Smooth muscle cell (in vitro differentiated cells): ENCODE data around the gene MICAL2. TPM values are rescaled to one million over a fixed set of nuclear protein-coding genes. Genes with fewer than 3 reads are reported as not detected.

ENCODE experiments used
- DNase-seq: peaks from one replicate; lab custom pipeline; 2025; ENCODE audit not compliant: unreplicated experiment; lab: John Stamatoyannopoulos, UW
- H2AFZ ChIP-seq: fragments of 200-600 bp; sonication (generic); 2 replicates; pipeline ENCODE4 v1.6.0; 2016; ENCODE audit warnings: antibody characterized with exemption, low read depth, mild to moderate bottlenecking
- H3F3A ChIP-seq: fragments of 200-600 bp; sonication (generic); 2 replicates; pipeline ENCODE4 v1.6.0; 2017; ENCODE audit warnings: antibody characterized with exemption, low read depth
- H3K27ac ChIP-seq: fragments of 200-600 bp; sonication (generic); 2 replicates; pipeline ENCODE4 v1.5.1; 2016; ENCODE audit warnings: low read depth, mild to moderate bottlenecking
- H3K27me3 ChIP-seq: fragments of 200-600 bp; sonication (generic); 2 replicates; pipeline ENCODE4 v1.6.1; 2016; ENCODE audit warnings: low read depth, mild to moderate bottlenecking
- H3K36me3 ChIP-seq: fragments of 200-600 bp; sonication (generic); 2 replicates; pipeline ENCODE4 v1.5.1; 2016; ENCODE audit warnings: low read depth
- H3K4me1 ChIP-seq: fragments of 200-600 bp; sonication (generic); 2 replicates; pipeline ENCODE4 v1.5.1; 2016; ENCODE audit warnings: low read depth
- H3K4me2 ChIP-seq: fragments of 200-600 bp; sonication (generic); 2 replicates; pipeline ENCODE4 v1.6.0; 2016; ENCODE audit warnings: mild to moderate bottlenecking
- H3K4me3 ChIP-seq: fragments of 200-600 bp; sonication (generic); 2 replicates; pipeline ENCODE4 v1.5.1; 2016; ENCODE audit warnings: mild to moderate bottlenecking
- H3K79me2 ChIP-seq: fragments of 200-600 bp; sonication (generic); 2 replicates; pipeline ENCODE4 v1.6.0; 2016; ENCODE audit warnings: low read depth, mild to moderate bottlenecking
- H3K9ac ChIP-seq: fragments of 200-600 bp; sonication (generic); 2 replicates; pipeline ENCODE4 v1.6.0; 2016; ENCODE audit warnings: low read depth
- H3K9me3 ChIP-seq: fragments of 200-600 bp; sonication (generic); replicated peaks from 2 replicates; pipeline ENCODE4 v1.5.1; 2016; ENCODE audit warnings: low read depth
- H4K20me1 ChIP-seq: fragments of 200-600 bp; sonication (generic); 2 replicates; pipeline ENCODE4 v1.6.0; 2016; ENCODE audit warnings: low read depth
- WGBS: methylation state at CpG from one replicate; pipeline ENCODE4 v1.1.7; 2016; ENCODE audit warnings: low lambda C conversion rate; 5-methylcytosine and 5-hydroxymethylcytosine counted together
- polyA plus RNA-seq: library from polyadenylated mRNA; unstranded; fragments of >200 nt; fragmentation: Nextera tagmentation; extraction: Ambion mirVana; gene quantifications from 2 replicates; pipeline ENCODE4 v1.2.1, GENCODE V29; 2016
- total RNA-seq: library from RNA; depleted of rRNA; stranded (reverse); fragments of >200 nt; gene quantifications from 2 replicates; pipeline ENCODE4 v1.2.3, GENCODE V29; 2014
- TF ChIP-seq, protein P1 (sequence below): fragments of 200-600 bp; sonication (generic); IDR thresholded peaks from 2 replicates; pipeline ENCODE4 v1.5.1; 2017; ENCODE audit warnings: borderline replicate concordance, mild to moderate bottlenecking, antibody characterized with exemption; ENCODE audit not compliant: insufficient read depth, poor library complexity, severe bottlenecking

MICAL2 gene
- total and polyA plus RNA-seq, 2 experiments from 2014 or later = 161 to 287 TPM

DNA sequence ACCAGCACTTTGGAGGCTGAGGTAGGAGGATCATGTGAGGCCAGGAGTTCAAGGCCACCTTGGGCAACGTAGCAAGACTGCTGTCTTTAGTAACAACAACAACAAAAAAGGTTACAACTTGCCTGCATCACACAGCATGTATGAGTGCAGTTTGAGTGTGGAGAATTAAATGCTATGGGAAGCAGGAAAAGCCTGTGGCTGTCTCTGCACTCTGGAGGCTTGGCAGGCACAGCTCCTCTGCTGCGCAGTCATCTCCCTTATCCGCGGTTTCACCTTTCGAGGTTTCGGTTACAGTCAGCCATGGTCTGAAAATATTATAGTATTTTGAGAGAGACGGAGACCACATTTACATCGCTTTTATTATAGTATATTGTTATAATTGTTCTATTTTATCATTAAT is 2.9 kb downstream of the MICAL2 start:
- Histone ChIP-seq H3K4me2 (peak overlapping the region; percentile 95), H3K36me3 (no peaks in the 10 kb centered on the region), H4K20me1 (peaks cover 48% of the 10 kb centered on the region), H3K27me3 (no peaks in the 10 kb centered on the region), H3F3A (peaks cover 21% of the 10 kb centered on the region), H3K79me2 (peaks cover 78% of the 10 kb centered on the region), H3K27ac (peak overlapping the region; percentile 87), H3K9ac (peak overlapping the region; percentile 87), H3K4me3 (peak overlapping the region; percentile 88), H3K4me1 (peaks cover 15% of the 10 kb centered on the region), H2AFZ (no peak overlapping the region), H3K9me3 (no peaks in the 10 kb centered on the region)
- no peak for DNase-seq
- TF ChIP-seq, protein P1, sequence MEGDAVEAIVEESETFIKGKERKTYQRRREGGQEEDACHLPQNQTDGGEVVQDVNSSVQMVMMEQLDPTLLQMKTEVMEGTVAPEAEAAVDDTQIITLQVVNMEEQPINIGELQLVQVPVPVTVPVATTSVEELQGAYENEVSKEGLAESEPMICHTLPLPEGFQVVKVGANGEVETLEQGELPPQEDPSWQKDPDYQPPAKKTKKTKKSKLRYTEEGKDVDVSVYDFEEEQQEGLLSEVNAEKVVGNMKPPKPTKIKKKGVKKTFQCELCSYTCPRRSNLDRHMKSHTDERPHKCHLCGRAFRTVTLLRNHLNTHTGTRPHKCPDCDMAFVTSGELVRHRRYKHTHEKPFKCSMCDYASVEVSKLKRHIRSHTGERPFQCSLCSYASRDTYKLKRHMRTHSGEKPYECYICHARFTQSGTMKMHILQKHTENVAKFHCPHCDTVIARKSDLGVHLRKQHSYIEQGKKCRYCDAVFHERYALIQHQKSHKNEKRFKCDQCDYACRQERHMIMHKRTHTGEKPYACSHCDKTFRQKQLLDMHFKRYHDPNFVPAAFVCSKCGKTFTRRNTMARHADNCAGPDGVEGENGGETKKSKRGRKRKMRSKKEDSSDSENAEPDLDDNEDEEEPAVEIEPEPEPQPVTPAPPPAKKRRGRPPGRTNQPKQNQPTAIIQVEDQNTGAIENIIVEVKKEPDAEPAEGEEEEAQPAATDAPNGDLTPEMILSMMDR = no peak
- WGBS = 79% methylated on average over 8 of the region's 8 CpGs

DNA sequence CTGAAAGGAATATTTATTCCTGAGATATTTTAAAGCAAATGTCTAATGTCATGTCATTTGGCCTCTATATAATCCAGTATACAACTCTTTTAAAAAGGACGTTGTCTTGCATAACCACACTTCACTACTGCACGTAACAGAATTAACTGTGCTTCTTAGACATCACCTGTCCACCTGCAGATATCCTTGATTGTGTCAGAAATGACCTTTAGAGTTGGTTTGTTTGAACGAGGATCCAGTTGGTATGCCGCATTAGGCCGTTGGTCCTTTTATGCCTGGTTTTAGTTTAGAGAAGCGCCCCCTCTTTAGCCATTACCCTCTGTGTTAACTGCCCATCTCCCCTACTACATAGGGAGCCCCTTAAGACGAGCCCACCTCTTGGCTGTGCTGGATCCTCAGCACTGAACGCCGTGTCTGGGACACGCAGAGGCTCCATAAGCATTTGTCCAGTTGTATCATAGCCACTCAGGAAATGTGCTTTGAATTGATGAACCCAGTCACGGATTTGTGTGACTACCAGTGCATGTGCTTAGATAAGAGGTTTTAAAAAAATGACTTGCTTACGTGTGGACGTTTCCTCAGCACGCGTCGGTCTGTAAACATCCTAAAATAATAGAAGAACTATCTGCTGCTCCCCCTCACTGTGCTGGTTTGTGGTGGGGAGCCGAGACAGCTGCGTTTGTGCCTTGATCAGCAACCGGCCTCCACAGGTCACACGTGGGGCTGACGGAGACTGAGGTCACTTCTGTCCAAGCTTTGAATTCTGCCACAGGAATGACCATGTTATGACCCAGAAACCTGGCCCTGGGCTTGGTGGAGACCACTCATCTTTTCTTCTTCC is 4.0 kb downstream of the MICAL2 start:
- WGBS = 51% methylated on average over 21 of the region's 21 CpGs
- Histone ChIP-seq H3K4me1 (peaks cover 25% of the 10 kb centered on the region), H3K27me3 (no peaks in the 10 kb centered on the region), H3K9me3 (no peaks in the 10 kb centered on the region), H3K4me2 (peak overlapping the region; percentile 95), H3K9ac (peak overlapping the region; percentile 87), H2AFZ (no peak overlapping the region), H3K4me3 (peak overlapping the region; percentile 88), H4K20me1 (peaks cover 54% of the 10 kb centered on the region), H3K79me2 (peaks cover 90% of the 10 kb centered on the region), H3K36me3 (no peaks in the 10 kb centered on the region), H3K27ac (peak overlapping the region; percentile 87), H3F3A (peaks cover 29% of the 10 kb centered on the region)
- no peak for DNase-seq
- TF ChIP-seq, protein P1 = no peak

- H3K4me1 ChIP-seq = peaks cover 36% of the 10 kb centered on the region
- H3K36me3 ChIP-seq = no peaks in the 10 kb centered on the region
- H4K20me1 ChIP-seq = peaks cover 59% of the 10 kb centered on the region
- peak overlapping the region; percentile 64 for H3K4me2 ChIP-seq
- H2AFZ ChIP-seq = no peak overlapping the region
- TF ChIP-seq, protein P1 = no peak
- peak overlapping the region; percentile 94 for H3K27ac ChIP-seq
- peaks cover 99% of the 10 kb centered on the region for H3K79me2 ChIP-seq
- no peak for DNase-seq
- H3F3A ChIP-seq = peaks cover 38% of the 10 kb centered on the region
- WGBS = 95% methylated on average over 9 of the region's 9 CpGs
- no peaks in the 10 kb centered on the region for H3K27me3 ChIP-seq
- no peak overlapping the region for H3K4me3 ChIP-seq
- H3K9ac ChIP-seq = peak overlapping the region; percentile 36
- no peaks in the 10 kb centered on the region for H3K9me3 ChIP-seq
Observed at GRCh38 chr11:12116425-12117032, 6.1 kb downstream of the MICAL2 start.
